COLO668 (cell line): Measurements from ENCODE around the gene SPRR3.
"Not testable (repeated sequence)": the region's sequence is repeated elsewhere in the genome, so short reads cannot be mapped to it uniquely, and the experiment has no call there.

ENCODE experiments used
- DNase-seq: peaks from one replicate; lab custom pipeline; 2025; ENCODE audit not compliant: unreplicated experiment; lab: John Stamatoyannopoulos, UW

SPRR3 gene

DNA sequence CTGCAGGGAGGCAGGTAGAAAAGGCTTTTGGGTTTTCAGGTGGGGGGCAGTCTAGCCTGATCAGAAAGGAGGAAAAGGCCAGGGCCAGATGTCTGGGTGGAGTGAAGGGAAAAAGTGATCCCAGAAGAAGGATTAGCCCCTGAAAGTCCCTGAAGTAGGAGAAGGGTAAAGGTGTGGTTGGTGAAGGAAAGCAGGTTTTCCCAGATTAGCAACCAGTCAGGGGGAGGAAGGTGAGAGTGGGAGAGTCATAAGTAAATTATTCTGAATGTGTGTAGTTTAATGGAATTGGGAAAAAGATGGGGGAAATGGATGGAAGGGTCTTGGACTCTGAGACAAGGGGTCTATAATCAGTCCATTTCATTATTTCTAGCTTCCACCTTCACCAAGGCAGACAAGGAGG is 18.3 kb upstream of the SPRR3 start:
- DNase-seq, result no peak

DNA sequence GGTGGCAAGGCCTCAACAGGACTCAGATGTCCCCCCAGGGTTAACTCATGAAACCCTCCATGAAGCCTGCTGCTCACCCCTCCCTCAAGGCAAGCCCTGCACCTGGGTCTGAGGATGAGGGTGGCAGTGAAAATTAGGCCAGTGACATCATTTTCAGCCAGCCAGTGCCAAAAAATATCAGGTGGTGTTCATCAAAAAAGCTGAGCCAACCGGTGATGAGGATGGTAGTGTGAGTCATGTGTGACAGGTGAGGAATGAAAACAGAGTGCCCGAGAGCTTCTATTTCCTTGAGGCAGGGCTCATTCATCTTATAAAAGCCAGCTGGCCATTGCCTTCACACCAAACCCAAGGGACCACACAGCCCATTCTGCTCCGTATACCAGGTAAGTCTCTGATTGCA is 17.8 kb upstream of the SPRR3 start, which contains the start of gene SPRR1A:
Gene SPRR1A, plus strand, starts transcription at position 339 of the 400 bp plus-strand sequence. CDS start 1,150 bp downstream, outside the sequence.
- DNase-seq, result no peak

DNA sequence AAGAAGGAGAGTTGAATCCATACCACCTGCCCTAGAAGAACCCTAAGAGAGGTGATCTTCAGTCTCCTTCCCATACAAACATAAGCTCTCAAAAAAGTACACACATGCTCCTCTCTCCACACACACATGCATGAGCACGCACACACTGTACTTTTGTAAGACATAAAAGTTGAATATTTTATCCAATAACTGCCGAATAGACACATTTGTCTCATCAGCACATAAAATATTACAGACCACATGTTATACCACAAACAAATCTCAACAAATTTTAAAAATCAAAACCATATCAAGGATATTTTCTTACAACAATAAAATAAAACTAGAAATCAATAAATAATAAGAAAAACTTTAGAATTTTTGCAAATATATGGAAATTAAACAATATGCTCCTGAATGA is 15.0 kb upstream of the SPRR3 start:
- DNase-seq, result no peak

DNA sequence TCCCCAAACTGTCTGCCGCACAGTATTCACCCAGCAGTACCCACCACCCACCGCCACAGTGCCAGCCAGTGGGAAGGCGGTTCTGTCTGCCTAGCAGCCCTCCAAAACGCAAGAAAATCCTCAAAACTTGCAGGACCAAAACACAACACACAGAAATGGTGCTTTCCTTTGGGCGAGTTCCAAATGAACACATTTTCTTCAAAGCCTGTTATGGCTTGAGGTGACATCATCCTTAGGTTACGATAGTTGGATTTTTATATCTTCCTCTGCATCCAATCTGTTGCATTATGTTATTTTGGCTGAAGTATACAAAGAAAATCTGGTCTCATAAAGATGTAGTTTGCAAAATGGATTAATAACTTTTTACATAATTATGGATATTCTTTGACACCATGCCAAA is 8.4 kb upstream of the SPRR3 start:
- DNase-seq, result no peak

DNA sequence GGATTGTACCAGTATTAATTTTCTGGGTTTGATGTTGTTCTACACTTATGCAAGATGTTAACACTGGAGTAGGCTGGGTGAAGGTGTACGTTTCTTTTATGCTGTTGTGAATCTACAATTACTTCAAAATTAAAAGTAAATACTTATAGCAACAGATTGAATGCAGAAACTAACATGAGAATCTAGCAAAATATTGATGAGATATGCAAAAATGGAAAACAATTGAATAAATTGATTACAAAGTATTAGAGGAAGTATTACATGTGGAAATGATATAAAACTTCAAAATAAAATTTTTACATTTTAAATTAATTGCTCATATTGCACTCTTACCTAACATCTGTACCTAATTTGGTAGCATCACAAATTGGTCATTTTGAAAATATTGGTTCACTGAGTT is 5.7 kb upstream of the SPRR3 start:
- no peak for DNase-seq

DNA sequence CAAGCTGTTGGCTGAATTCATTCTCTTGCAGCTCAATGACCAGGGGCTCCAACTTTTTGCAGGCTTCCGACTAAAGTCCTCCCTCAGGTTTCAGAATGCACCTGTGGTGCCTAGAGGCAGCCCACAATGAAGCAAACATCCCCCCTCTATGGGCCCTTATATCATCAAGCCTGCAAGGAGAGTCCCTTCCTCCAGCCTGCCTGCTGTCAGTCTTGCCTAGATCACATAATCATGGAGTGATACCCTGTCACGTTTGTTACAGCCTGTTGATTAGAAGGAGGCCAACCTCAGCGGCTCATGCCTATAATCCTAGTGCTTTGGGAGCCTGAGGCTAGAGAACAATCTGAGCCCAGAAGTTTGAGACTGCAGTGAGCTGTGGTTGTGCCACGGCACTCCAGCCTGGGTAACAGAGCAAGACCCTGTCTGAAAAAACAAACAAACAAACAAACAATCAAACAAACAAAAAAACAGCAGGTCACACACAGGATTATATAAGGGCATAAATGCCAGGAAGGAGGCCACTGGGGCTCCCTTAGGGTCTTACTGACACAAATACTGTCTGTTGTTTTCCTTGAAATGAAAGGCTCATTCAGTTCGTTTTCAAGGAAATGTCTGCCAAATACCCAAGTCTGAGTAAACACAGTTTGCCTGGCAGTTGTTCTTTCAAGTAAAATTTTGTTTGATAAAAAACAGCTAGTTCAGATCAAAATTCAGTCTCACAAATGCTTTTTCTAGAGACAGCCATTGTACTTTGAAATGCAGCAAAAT is 4.7 kb upstream of the SPRR3 start:
- DNase-seq, result no peak

DNA sequence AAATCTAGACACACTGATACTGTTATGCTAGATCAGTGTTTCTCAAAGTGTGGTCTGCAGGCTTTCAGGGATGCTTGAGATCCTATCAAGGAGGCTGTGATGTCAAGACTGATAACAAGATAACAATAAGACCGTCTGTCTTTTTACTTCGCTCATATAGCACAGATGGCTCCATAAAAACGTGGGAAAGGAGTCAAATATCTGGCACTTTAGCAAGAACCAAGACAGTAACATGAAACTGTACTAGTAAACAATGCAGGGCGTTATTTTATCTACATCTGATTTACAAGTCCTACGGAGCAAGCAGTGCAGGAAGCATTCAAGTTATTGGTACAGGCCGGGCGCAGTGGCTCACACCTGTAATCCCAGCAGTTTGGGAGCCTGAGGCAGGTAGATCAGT is 3.6 kb upstream of the SPRR3 start:
- no peak for DNase-seq

DNA sequence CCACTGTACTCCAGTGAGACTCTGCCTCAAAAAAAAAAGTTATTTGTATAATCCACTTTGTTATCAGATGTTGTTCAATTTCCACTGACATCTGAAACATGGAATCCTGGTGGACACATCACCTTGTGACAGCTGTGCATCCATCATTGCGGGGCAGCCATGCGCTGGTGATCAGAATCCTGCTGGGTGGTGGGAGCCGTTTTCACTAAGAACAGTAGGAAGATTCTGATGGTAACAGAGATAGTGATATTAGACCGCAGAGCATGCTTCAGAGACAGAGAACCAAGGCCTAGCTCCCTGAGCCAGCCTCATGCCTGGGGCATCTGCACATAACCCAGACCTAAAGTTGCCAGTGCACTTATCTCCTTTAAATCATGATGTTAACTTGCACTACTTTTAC is 3.1 kb upstream of the SPRR3 start:
- no peak for DNase-seq

DNA sequence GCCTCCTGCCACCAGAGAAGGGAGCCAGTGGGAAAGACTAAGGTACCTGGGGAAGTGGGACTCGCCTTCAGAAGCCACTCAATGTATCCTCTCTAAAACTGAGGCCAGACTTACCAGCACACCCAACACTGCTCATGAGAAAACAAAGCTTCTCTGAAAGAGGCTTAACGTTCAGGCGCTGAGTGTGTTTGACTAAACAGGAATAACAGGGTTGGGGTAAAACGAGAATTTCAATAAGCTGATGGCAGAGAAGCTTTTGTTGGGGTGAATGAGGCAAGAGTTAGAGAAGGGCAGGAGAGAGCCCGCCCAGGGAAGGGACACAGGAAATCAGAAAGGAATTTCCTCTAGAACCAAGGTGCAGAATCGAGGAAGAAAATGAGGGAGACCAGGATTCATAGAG is 1.7 kb upstream of the SPRR3 start:
- DNase-seq, result no peak

DNA sequence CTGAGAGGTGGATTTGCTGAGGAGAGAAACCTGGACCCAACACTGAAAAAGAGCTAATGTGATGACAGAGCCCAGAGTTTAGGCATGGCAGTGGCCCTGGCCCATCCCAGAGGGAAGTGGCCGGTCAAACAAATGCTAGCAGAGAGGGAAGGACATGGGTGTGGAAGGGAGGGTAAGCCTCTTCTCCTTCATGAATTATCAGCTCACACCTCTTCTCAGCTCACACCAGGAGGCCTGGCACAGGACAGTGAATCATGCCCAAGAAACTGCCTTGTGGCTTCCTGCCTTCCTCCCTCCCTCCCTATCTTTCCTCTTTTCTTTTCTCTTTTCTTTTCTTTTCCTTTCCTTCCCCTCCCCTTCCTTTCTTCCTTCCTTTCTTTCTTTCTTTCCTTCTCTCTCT is 1.3 kb upstream of the SPRR3 start:
- no peak for DNase-seq

DNA sequence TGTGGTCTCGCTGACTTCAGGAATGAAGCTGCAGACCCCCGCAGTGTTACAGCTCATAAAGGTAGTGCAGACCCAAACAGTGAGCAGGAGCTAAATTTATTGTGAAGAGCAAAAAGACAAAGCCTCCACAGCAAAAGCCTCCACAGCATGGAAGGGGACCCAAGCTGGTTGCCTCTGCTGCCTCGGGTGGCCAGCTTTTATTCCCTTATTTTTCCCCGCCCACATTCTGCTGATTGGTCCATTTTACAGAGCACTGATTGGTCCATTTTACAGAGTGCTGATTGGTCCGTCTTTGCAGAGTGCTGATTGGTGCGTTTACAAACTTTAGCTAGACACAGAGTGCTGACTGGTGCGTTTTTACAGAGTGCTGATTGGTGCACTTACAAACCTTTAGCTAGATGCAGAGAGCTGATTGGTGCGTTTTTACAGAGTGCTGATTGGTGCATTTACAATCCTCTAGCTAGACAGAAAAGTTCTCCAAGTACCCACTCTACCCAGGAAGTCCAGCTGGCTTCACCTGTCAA is 9.7 kb downstream of the SPRR3 start:
- not testable (repeated sequence) for DNase-seq

DNA sequence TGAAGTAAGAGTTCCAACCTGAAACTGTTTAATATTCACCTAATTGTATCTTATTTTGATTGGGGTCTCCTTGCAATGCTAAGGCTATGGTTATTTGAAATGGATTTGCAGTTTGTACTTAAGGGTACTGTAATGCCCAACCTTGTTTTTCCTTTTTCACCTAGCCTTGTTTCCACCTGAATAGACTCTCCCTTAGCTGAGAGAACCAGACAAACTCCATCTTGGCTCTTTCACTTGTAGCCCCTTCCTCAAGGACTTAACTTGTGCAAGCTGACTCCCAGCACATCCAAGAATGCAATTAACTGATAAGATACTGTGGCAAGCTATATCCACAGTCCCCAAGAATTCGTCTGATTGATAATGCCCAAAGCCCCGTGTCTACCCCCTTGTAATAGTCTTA is 20.3 kb downstream of the SPRR3 start:
- DNase-seq, result not testable (repeated sequence)

DNA sequence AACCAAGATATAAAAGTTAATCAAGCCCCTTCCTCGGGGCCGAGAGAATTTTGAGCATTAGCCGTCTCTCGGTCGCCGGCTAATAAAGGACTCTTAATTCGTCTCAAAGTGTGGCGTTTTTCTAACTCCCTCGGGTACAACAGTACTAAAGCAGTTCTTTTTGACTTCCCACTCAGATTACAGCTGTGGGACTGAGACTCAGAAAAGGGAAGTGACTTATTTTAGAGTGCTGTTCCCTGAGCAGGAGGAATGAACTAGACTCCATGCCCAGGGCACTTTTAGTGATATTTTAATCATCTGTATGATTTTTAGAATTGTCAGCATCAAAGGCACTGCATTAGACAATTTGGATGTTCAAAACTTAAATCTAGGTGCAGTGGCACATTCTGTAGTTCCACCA is 20.8 kb downstream of the SPRR3 start:
- not testable (repeated sequence) for DNase-seq

DNA sequence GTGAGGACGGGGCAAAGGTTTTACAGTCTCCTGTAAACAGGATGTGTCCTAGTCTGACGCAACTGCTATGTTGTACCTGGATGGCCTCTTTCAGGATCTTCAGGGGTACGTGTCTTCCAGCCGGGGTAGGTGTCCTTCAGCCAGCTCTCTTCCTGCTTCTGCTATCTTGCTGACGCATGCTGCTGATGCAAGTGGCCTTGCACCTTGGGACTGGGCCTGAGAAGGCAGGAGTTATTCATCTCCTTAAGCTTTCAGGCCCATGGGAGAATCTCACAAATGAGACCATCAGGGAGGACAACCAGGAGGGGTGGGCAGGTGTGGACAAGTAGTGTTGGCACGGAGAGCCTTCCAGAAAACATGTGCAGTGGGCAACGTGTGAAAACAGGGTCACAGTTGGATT is 21.6 kb downstream of the SPRR3 start:
- no peak for DNase-seq

DNA sequence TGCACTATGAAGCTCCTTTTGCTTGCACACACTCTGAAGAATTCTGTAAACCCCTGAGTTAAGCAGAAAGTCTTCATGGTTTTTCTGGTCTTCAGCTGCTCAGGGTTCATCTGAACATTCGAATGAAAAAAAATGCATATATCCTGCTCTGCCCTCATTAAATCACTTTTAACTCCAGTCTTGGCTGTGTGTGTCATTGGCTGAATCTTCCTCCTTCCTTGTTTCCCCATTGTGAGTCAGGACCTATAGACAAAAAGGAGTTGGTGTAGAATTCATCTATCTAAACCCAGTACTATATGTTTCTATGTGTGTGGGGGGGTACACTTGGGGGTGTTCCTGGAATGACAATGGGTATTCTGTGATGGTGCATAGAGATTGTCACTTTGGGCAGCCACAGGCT is 22.9 kb downstream of the SPRR3 start:
- DNase-seq, result no peak

DNA sequence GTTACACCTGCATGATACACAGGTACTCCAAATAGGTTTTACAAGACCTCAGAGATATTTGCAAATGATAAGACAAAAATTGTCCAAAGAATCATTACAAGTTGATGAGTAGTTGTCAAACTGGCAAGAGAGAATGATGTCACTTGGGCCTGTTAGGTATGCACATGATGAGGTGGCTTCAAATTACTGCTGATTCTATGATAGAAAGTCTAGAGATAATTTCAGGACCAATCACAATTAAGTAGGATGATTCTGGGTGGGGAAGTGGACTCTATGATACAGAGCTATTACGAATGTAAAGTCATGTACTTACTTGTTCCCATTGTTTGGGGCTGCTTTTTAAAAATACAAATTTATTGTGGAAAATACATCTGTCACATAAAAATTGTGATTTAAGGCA is 24.2 kb downstream of the SPRR3 start:
- no peak for DNase-seq

DNA sequence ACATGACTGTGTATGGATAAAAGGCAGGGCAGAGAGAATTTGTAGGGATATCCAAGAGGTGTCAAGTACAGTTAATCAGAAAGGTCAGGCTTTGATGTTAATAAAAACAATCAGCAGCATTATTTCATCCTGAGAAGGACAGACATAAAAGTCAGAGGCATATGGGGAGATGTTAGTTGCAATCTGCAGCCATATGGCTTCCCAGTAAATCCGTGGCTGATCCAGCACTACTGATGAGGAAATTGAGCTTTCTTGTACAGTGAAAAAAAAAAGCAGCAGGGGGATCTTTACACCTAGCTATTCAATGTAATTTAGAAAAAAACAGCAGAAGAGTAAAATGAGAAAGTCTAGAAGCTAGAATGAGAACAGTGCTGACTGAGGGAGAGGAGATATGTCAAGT is 27.2 kb downstream of the SPRR3 start:
- no peak for DNase-seq

DNA sequence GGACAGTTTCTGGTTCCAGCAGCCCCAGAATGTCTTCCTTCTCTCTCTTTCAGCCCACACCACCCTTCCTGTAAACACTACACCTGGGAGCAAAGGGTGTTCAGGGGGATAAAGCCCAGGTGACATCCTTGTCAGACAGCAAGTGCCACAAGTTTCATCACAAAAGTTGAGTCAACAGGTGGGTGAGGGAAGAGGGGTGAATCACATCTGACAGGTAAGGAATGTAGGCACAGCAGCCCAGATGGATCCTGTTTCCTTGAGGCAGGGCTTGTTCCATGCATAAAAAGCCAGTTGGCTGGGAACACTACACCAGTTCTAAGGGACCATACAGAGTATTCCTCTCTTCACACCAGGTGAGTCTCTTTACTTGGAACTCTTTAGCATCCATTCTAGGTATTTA is 29.3 kb downstream of the SPRR3 start, which contains the start of gene SPRR1B:
Gene SPRR1B, plus strand, starts transcription at position 309 of the 400 bp plus-strand sequence. CDS start 1,143 bp downstream, outside the sequence.
- DNase-seq, result no peak

DNA sequence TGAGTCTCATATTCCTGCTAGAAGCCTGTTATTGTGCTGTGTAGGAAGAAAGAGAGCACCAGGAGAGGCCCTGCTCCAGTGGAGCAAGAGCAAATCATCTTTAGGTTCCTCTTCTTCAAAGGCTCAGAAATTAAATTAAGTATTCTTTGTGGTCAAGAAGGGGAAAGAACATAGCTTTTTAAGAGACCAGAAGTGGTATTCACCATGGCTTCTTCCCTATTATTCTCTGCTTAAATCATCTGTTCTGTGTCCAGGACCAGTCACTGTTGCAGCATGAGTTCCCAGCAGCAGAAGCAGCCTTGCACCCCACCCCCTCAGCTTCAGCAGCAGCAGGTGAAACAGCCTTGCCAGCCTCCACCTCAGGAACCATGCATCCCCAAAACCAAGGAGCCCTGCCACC is 30.5 kb downstream of the SPRR3 start:
- no peak for DNase-seq

DNA sequence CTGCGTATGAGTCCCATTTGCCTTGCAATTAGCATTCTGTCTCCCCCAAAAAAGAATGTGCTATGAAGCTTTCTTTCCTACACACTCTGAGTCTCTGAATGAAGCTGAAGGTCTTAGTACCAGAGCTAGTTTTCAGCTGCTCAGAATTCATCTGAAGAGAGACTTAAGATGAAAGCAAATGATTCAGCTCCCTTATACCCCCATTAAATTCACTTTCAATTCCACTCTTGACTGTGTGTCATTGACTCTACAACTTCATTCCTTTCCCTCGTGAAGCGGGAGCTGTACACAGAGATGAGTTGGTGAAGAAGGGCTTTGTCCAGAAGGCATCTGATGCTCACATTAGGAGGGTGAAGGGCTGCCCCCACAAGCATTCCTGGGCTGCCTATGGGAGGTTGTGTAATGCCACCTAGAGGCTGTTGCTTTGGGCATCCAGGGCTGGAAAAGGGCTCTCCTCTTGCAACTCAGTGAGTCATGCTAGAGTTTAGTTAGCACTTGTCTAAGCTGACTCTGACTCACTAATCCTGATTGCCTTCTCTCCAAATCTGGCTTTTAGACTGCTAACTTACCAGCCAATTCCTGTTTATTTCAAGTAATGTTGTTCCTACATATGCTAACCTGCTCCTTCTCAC is 31.2 kb downstream of the SPRR3 start:
- DNase-seq, result no peak

DNA sequence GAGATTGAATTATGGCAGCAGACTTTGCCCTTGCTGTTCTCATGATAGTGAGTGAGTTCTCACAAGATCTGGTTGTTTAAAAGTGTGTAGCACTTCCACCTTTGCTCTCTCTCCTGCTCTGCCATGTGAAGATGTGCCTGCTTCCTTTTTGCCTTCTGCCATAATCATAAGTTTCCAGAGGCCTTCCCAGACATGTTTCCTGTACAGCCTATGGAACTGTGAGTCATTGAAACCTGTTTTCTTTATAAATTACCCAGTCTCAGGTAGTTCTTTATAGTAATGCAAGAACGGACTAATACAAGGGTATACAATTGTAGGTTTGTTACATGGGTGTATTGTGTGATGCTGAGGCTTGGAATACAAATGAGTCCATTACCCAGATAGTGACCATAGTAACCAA is 33.7 kb downstream of the SPRR3 start:
- DNase-seq, result no peak

DNA sequence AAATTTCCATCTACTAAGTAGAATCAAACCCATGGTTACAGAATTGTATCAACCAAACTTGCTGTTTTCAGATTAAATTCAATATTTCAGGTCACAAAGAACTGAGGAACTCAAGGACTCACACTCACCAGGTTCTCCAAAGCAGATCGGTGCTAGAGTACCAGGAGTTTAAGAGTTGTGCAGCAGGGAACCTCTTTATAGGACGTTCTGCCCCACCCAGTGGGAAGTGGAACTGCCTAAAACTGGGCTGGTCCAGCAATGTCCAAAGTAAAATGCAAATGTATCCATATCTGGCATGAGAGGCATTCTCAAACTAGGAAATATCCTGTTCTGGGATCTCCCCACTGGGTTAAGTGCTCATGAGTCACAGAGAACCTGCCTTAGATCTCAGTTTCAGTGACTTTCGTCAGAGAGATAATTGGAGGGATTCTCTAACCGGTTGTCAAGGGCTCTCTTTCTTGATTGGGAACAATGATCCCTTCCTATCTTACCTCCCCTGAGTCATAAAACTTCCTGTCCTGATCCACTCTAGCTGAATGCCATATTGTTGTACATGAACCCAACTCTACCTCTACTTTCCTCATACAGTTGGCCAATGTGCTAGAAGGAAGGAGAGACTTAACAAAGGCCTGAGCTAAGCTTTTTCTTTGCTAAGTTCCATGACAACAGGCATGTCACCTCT is 39.5 kb downstream of the SPRR3 start, which contains the start of gene SPRR2D:
Gene SPRR2D, minus strand, starts transcription at position 171 of the 682 bp plus-strand sequence. CDS start 774 bp downstream, outside the sequence.
- no peak for DNase-seq
